HG03108 (cell line): ENCODE data around the gene MACIR.

Experiments
- ATAC-seq: cut with Tn5 transposase; IDR thresholded peaks from one replicate; pipeline ENCODE4 v1.9.1; 2021; ENCODE audit warnings: moderate library complexity; ENCODE audit not compliant: unreplicated experiment

MACIR gene

GRCh38 chr5:103289024-103289423, 30.5 kb downstream of the MACIR start:
- ATAC-seq: no peak

GRCh38 chr5:103290846-103291245, 32.3 kb downstream of the MACIR start:
- no peak for ATAC-seq

- ATAC-seq: no peak
Observed at GRCh38 chr5:103291606-103292005, 33.0 kb downstream of the MACIR start.

GRCh38 chr5:103293099-103293498, 34.5 kb downstream of the MACIR start:
- no peak for ATAC-seq

GRCh38 chr5:103293719-103294118, 35.2 kb downstream of the MACIR start:
- no peak for ATAC-seq

- ATAC-seq: no peak
Observed at GRCh38 chr5:103294906-103295305, 36.3 kb downstream of the MACIR start.

- ATAC-seq: no peak
Observed at GRCh38 chr5:103295424-103295823, 36.9 kb downstream of the MACIR start.

- no peak for ATAC-seq
Observed at GRCh38 chr5:103295871-103296270, 37.3 kb downstream of the MACIR start.

- no peak for ATAC-seq
Observed at GRCh38 chr5:103298117-103298516, 39.6 kb downstream of the MACIR start.

GRCh38 chr5:103298607-103299188, 40.1 kb downstream of the MACIR start:
- ATAC-seq: no peak

GRCh38 chr5:103305809-103306208, 47.2 kb downstream of the MACIR start:
- no peak for ATAC-seq

GRCh38 chr5:103307470-103307869, 48.9 kb downstream of the MACIR start:
- no peak for ATAC-seq

- ATAC-seq: no peak
Observed at GRCh38 chr5:103308774-103309173, 50.2 kb downstream of the MACIR start.

GRCh38 chr5:103313056-103313455, 54.5 kb downstream of the MACIR start:
- ATAC-seq: no peak

GRCh38 chr5:103315455-103315854, 56.9 kb downstream of the MACIR start:
- ATAC-seq: no peak

- no peak for ATAC-seq
Observed at GRCh38 chr5:103327451-103327850, 68.9 kb downstream of the MACIR start.

GRCh38 chr5:103327893-103328292, 69.3 kb downstream of the MACIR start:
- ATAC-seq: no peak
